ENCODE measurements around the gene PCDH8. TPM values are rescaled to one million over a fixed set of nuclear protein-coding genes. Genes with fewer than 3 reads are reported as not detected.

The PCDH8 gene
- total RNA-seq, 4 donors from 2014 or later, result 0.27 TPM; not detected in 3

GRCh38 chr13:52844836-52845235 is 3.6 kb downstream of the PCDH8 start:
- Histone ChIP-seq H3K9me3 (peaks cover 0 to 16% (median 0%) of the 10 kb centered on the region in 3 donors), H3K36me3 (no peaks in the 10 kb centered on the region), H3K27ac (no peak overlapping the region), H3K4me1 (peaks cover 0 to 42% (median 11%) of the 10 kb centered on the region in 3 donors), H3K27me3 (peaks cover 82% of the 10 kb centered on the region), H3K4me3 (no peak overlapping the region)
- TF ChIP-seq POLR2AphosphoS5 (IDR thresholded peaks at IDR 0.05) (no peak), EP300 (IDR thresholded peaks at IDR 0.05) (no peak), POLR2A (IDR thresholded peaks at IDR 0.05) (no peak), CTCF (IDR thresholded peaks at IDR 0.05) (no peak)
- WGBS, 2 donors (ENCODE audit: low coverage in 1 of 2), result 83 to 88% methylated on average over 3 to 4 of the region's 11 CpGs
- ATAC-seq, result no peak

GRCh38 chr13:52842441-52842840 is 6.0 kb downstream of the PCDH8 start:
- Histone ChIP-seq H3K9me3 (peaks cover 0 to 13% (median 0%) of the 10 kb centered on the region in 3 donors), H3K27me3 (peaks cover 79% of the 10 kb centered on the region), H3K4me1 (peaks cover 0 to 22% (median 11%) of the 10 kb centered on the region in 3 donors), H3K27ac (no peak overlapping the region), H3K4me3 (no peak overlapping the region), H3K36me3 (no peaks in the 10 kb centered on the region)
- 80 to 90% methylated on average over 3 to 10 of the region's 10 CpGs for WGBS, 2 donors (ENCODE audit: low coverage in 1 of 2)
- no peak for ATAC-seq
- TF ChIP-seq EP300 (IDR thresholded peaks at IDR 0.05) (no peak), POLR2AphosphoS5 (IDR thresholded peaks at IDR 0.05) (no peak), POLR2A (IDR thresholded peaks at IDR 0.05) (no peak), CTCF (IDR thresholded peaks at IDR 0.05) (no peak)

DNA sequence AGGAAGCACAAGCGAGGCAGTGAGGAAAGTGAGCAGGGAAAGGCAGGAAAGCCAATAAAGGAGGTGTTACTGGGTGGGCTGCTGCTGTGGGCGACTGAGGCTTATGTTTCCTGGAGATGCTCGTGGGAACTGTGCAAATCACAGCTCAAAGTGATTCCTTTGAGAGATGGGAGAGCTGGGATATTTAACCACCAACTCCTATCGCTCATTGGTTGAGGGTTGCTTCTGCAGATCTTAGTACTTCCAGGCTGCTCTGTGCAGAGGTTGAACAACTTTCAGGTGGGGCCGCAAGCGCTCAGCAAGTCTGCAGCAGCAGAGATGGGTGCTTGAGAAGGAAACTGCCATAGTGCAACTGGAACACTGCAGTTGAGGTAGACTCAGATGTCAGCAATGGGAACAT is 8.4 kb downstream of the PCDH8 start:
- no peak for TF ChIP-seq POLR2A (IDR thresholded peaks at IDR 0.05)
- Histone ChIP-seq H3K4me1 (no peaks in the 10 kb centered on the region), H3K27ac (no peak overlapping the region), H3K36me3 (no peaks in the 10 kb centered on the region), H3K4me3 (no peak overlapping the region), H3K9me3 (no peaks in the 10 kb centered on the region), H3K27me3 (peaks cover 77% of the 10 kb centered on the region)
- no peak for ATAC-seq
- WGBS, 2 donors (ENCODE audit: low coverage in 1 of 2), result 40 to 88% methylated on average over 3 to 5 of the region's 6 CpGs

DNA sequence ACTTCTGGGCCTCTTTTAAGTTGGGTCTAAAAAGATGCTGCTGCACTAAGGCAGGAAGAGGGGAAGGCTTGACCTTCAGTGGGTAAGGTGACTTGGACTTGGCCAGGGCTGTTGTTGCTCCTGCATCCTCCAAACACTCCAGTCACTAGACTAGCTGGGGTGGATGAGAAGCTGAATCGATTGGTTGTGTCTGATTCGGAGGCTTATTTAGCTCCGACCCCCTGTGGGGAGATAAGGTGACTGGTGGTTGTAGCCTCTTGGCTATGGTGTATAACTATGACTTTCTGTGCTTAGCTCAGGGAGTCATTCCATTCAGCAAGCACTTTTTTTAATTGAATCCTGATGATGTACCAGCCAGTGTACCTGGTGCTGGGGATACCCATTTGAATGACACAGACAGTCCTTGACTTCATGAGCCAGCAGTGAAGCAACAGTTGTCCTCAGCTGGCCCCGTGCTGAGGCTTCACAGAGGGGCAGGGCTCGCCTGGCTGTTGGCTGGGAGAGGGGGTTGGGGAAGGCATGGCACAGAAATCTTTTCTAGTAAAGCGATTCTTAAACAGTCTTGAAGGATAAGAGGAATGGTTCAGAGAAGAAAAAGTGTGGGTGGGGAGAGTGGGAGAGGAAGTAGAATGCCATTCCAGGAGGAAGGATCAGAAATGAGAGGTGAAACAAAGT is 9.9 kb downstream of the PCDH8 start:
- no peaks in the 10 kb centered on the region for H3K9me3 ChIP-seq
- TF ChIP-seq EP300 (IDR thresholded peaks at IDR 0.05) (no peak), POLR2A (IDR thresholded peaks at IDR 0.05) (no peak), CTCF (IDR thresholded peaks at IDR 0.05) (no peak), POLR2AphosphoS5 (IDR thresholded peaks at IDR 0.05) (no peak)
- ATAC-seq, result no peak
- no peaks in the 10 kb centered on the region for H3K36me3 ChIP-seq
- WGBS, 2 donors (ENCODE audit: low coverage in 1 of 2), result 30 to 48% methylated on average over 3 of the region's 6 CpGs
- H3K27ac ChIP-seq, result no peak overlapping the region
- peaks cover 76% of the 10 kb centered on the region for H3K27me3 ChIP-seq
- H3K4me3 ChIP-seq, result no peak overlapping the region
- H3K4me1 ChIP-seq, result no peaks in the 10 kb centered on the region

DNA sequence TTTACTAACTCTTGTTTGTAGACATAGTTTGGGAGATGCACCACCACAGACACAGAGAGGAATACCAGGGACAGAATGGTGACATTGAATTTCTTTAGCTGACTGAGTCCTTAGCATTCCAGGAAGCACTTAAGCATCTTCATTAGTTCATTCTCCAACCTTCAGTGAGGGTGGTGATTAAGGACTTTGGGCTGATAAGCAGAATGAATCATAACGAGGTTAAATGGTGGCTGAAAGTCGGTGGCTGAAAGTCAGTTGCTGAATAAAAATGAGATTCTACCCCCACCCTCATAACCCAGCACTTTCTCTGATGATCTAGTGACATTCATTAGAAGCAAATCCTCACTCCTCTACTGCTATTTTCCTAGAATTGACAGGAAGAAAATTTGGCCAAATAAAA is 10.6 kb downstream of the PCDH8 start:
- H3K27me3 ChIP-seq, result peaks cover 69% of the 10 kb centered on the region
- no peak overlapping the region for H3K4me3 ChIP-seq
- no peaks in the 10 kb centered on the region for H3K9me3 ChIP-seq
- H3K27ac ChIP-seq, result no peak overlapping the region
- TF ChIP-seq EP300 (IDR thresholded peaks at IDR 0.05), result no peak
- TF ChIP-seq POLR2AphosphoS5 (IDR thresholded peaks at IDR 0.05), result no peak
- no peak for TF ChIP-seq POLR2A (IDR thresholded peaks at IDR 0.05)
- TF ChIP-seq CTCF (IDR thresholded peaks at IDR 0.05), result no peak
- H3K36me3 ChIP-seq, result no peaks in the 10 kb centered on the region
- no peaks in the 10 kb centered on the region for H3K4me1 ChIP-seq
- WGBS, 2 donors (ENCODE audit: low coverage in 1 of 2), result 42 to 45% methylated on average over 2 of the region's 2 CpGs
- no peak for ATAC-seq

Measured in gastroesophageal sphincter (tissue), 4 donors.